Fibroblast of skin of back (primary cell): ENCODE results near the gene ANKDD1B.

Source experiments
- DNase-seq: peaks from one replicate; pipeline ENCODE4 v3.0.0-alpha.2; 2013

The ANKDD1B gene

DNA sequence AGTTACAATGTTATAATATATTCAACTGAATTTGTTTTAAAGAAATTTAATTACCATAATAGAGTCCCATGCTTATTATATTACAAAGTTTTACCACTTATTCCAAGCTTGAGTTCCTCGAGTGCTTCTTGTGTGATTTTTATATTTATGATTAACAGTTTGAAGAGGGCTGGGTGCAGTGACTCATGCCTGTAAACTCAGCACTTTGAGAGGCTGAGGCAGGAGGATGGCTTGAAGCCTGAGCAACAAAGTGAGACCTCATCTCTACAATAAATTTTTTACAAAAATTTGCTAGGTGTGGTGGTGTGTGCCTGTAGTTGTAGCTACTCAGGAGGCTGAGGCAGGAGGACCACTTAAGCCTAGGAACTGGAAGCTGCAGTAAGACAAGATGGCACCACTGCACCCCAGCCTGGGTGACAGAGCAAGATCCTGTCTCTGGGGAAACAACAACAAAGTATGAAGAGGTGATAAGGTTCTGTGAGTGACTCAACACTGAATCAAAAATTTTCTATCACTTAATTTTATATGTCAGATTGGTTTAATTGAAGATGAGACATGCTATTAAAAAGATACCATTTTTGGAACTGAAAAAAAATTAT, 96.8 kb downstream of the ANKDD1B start:
- DNase-seq = peak; percentile 23

GRCh38 chr5:75710637-75711036, 99.4 kb downstream of the ANKDD1B start:
- no peak for DNase-seq

DNA sequence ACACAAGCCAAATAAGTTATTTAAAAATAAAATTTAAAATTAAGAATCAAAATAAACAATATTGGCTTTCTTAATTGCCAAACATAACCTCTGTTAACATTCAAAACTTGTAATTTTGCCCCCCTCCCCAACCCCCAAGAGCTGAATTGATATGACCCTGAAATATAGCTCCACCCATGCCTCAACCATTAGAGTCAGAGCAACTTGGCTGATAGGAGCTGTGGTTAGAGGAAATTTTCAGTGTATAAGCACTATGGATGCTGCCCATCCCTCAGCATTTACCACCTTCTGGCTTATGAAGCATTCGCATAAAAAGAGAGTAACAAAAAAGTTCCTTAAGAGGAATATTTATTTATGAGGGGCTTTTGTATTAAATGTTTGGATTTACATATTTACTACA, 99.9 kb downstream of the ANKDD1B start:
- no peak for DNase-seq

GRCh38 chr5:75712091-75712490, 100.8 kb downstream of the ANKDD1B start:
- no peak for DNase-seq

GRCh38 chr5:75716715-75717081, 105.4 kb downstream of the ANKDD1B start:
- no peak for DNase-seq

GRCh38 chr5:75717082-75717922, 106.0 kb downstream of the ANKDD1B start, which contains the start of gene POC5:
Gene POC5, minus strand, starts transcription at chr5:75717437. Its CDS starts 4,500 bp downstream, at chr5:75712937.
- DNase-seq = peak; percentile 93

GRCh38 chr5:75720882-75721281, 109.6 kb downstream of the ANKDD1B start:
- DNase-seq = no peak
